Measurements from ENCODE around the gene CDH13. TPM values are rescaled to one million over a fixed set of nuclear protein-coding genes. Genes with fewer than 3 reads are reported as not detected.

The CDH13 gene
- total and polyA plus RNA-seq, 10 of the 15 experiments (the other 5 are each of a cell fraction or from before 2014, with no cell fraction given): under 0.01 to 0.05 TPM; not detected in 8

- no peaks in the 10 kb centered on the region for H3K36me3 ChIP-seq (ENCODE audit: control insufficient read depth in 2 of 2, insufficient read depth in 2 of 2, low read length in 1 of 2)
- H3K27me3 ChIP-seq (replicated peaks in 1 of 2; ENCODE audit: control insufficient read depth in 2 of 2, insufficient read depth in 2 of 2, low read length in 1 of 2): 0 out of 4 replicates have a peak, but pooled peaks cover 0 to 3% of the 10 kb centered on the region in 2 experiments
- DNase-seq (ENCODE audit: low read depth, low spot score) (no peak), FAIRE-seq (no peak), ATAC-seq (no peak)
- no peaks in the 10 kb centered on the region for H3K4me1 ChIP-seq (ENCODE audit: control insufficient read depth, insufficient read depth, low read length)
- H2AFZ ChIP-seq (ENCODE audit: control insufficient read depth, low read depth, low read length): no peak overlapping the region
- ChIA-PET RAD21 (ENCODE audit: unreplicated experiment) (no interaction called here), SMC1A (ENCODE audit: uncharacterized antibody, unreplicated experiment) (interaction anchor here (0.9 kb wide), 1 partner anchor 64 kb away, joined by 3 read pairs; no protein-coding TSS in a partner anchor), CTCF (no interaction called here), POLR2A (no interaction called here)
- H3K9ac ChIP-seq (ENCODE audit: control insufficient read depth, insufficient read depth, low read length): no peak overlapping the region
- H3K79me2 ChIP-seq (ENCODE audit: control insufficient read depth, insufficient read depth, low read length): no peaks in the 10 kb centered on the region
- TF ChIP-seq EP300 (IDR thresholded peaks at IDR 0.05; ENCODE audit: borderline replicate concordance in 1 of 2, control insufficient read depth in 1 of 2, low read depth in 2 of 2, low read length in 2 of 2): no peak
- 6% methylated on average over 4 of the region's 4 CpGs for WGBS (ENCODE audit: insufficient coverage, insufficient replicate concordance, low lambda C conversion rate, missing lambda C conversion rate)
- H3K9me3 ChIP-seq (replicated peaks; ENCODE audit: control insufficient read depth, insufficient read depth, low read length): no peaks in the 10 kb centered on the region
- in situ Hi-C loops (cut with MboI) (no loop called here), intact Hi-C loops (cut with micrococcal nuclease; ENCODE audit: unreplicated experiment) (no loop called here)
- H3K4me3 ChIP-seq: no peak overlapping the region
- no peak overlapping the region for H3K27ac ChIP-seq (ENCODE audit: control insufficient read depth, insufficient read depth)
- BruUV-seq (replicated peaks): no TSS peak
- H4K20me1 ChIP-seq (ENCODE audit: control insufficient read depth, insufficient read depth): no peaks in the 10 kb centered on the region
- H3K4me2 ChIP-seq (ENCODE audit: control insufficient read depth, insufficient read depth): no peak overlapping the region
These were observed 162.2 kb downstream of the CDH13 start for GRCh38 chr16:82788919-82789318.

GRCh38 chr16:82792693-82793092 is 165.9 kb downstream of the CDH13 start:
- ChIA-PET POLR2A (no interaction called here), RAD21 (ENCODE audit: unreplicated experiment) (no interaction called here), SMC1A (ENCODE audit: uncharacterized antibody, unreplicated experiment) (no interaction called here), CTCF (no interaction called here)
- Histone ChIP-seq H3K4me2 (ENCODE audit: control insufficient read depth, insufficient read depth) (no peak overlapping the region), H3K4me3 (no peak overlapping the region), H3K79me2 (ENCODE audit: control insufficient read depth, insufficient read depth, low read length) (no peaks in the 10 kb centered on the region), H3K9ac (ENCODE audit: control insufficient read depth, insufficient read depth, low read length) (no peak overlapping the region), H3K9me3 (replicated peaks; ENCODE audit: control insufficient read depth, insufficient read depth, low read length) (no peaks in the 10 kb centered on the region), H4K20me1 (ENCODE audit: control insufficient read depth, insufficient read depth) (no peaks in the 10 kb centered on the region), H2AFZ (ENCODE audit: control insufficient read depth, low read depth, low read length) (no peak overlapping the region), H3K36me3 (ENCODE audit: control insufficient read depth in 2 of 2, insufficient read depth in 2 of 2, low read length in 1 of 2) (no peaks in the 10 kb centered on the region), H3K27ac (ENCODE audit: control insufficient read depth, insufficient read depth) (no peak overlapping the region), H3K4me1 (ENCODE audit: control insufficient read depth, insufficient read depth, low read length) (no peaks in the 10 kb centered on the region), H3K27me3 (replicated peaks in 1 of 2; ENCODE audit: control insufficient read depth in 2 of 2, insufficient read depth in 2 of 2, low read length in 1 of 2) (0 out of 4 replicates have a peak, but pooled peaks cover 0 to 3% of the 10 kb centered on the region in 2 experiments)
- intact Hi-C loops (cut with micrococcal nuclease; ENCODE audit: unreplicated experiment) (loop anchor here (10.0 kb wide), 1 partner anchor 158 kb away; no protein-coding TSS in a partner anchor), in situ Hi-C loops (cut with MboI) (no loop called here)
- 45% methylated on average over 6 of the region's 6 CpGs for WGBS (ENCODE audit: insufficient coverage, insufficient replicate concordance, low lambda C conversion rate, missing lambda C conversion rate)
- FAIRE-seq (no peak), ATAC-seq (no peak), DNase-seq (ENCODE audit: low read depth, low spot score) (no peak)
- no TSS peak for BruUV-seq (replicated peaks)
- no peak for TF ChIP-seq FOXM1 (IDR thresholded peaks at IDR 0.05; ENCODE audit: low read depth, low read length)
- no peak for TF ChIP-seq HDAC2 (IDR thresholded peaks at IDR 0.05)
- no peak for TF ChIP-seq ZNF687 (IDR thresholded peaks at IDR 0.05)
- no peak for TF ChIP-seq SMAD5 (IDR thresholded peaks at IDR 0.05; ENCODE audit: low read depth)
- no peak for TF ChIP-seq YBX1 (IDR thresholded peaks at IDR 0.05)
- no peak for TF ChIP-seq ELK1 (IDR thresholded peaks at IDR 0.05; ENCODE audit: low read depth, low read length)
- no peak for TF ChIP-seq E4F1 (IDR thresholded peaks at IDR 0.05; ENCODE audit: borderline replicate concordance, partially characterized antibody)
- no peak for TF ChIP-seq EED (IDR thresholded peaks at IDR 0.05; ENCODE audit: low read depth)
- TF ChIP-seq TAF1 (IDR thresholded peaks at IDR 0.05; ENCODE audit: borderline replicate concordance, low read depth, low read length): no peak
- no peak for TF ChIP-seq ZNF217 (IDR thresholded peaks at IDR 0.05)
